Keratinocyte (primary cell): ENCODE results near the gene APOBEC3F. TPM values are rescaled to one million over a fixed set of nuclear protein-coding genes. Genes with fewer than 3 reads are reported as not detected.

Source experiments
- DNase-seq: peaks from one replicate; pipeline ENCODE4 v3.0.0-alpha.2; 2011; ENCODE audit warnings: low read depth, missing footprints, low spot score
- FAIRE-seq: peaks from 2 replicates; lab custom pipeline; 2011; peaks lifted over from hg19 to GRCh38; lab: Jason Lieb, UNC
- H2AFZ ChIP-seq: 2 replicates; pipeline ENCODE4 v1.6.0; 2012; ENCODE audit warnings: low read length, control low read depth, inconsistent platforms; ENCODE audit not compliant: control insufficient read depth
- H3K27ac ChIP-seq: 2 replicates; pipeline ENCODE4 v1.5.1; 2011; ENCODE audit warnings: low read length; ENCODE audit not compliant: control insufficient read depth, insufficient read depth
- H3K27me3 ChIP-seq: 3 replicates; pipeline ENCODE4 v1.6.0; 2011; ENCODE audit warnings: low read length; ENCODE audit not compliant: control insufficient read depth, insufficient read depth; ENCODE audit errors: extremely low read depth
- H3K36me3 ChIP-seq, 2 experiments: 2 replicates in 1 of 2; 3 replicates in 1 of 2; pipeline ENCODE4 v1.5.1; 2011; ENCODE audit warnings: low read length in 2 of 2, mild to moderate bottlenecking in 1 of 2; ENCODE audit not compliant: control insufficient read depth in 2 of 2, insufficient read depth in 2 of 2; ENCODE audit errors: extremely low read depth in 1 of 2
- H3K4me1 ChIP-seq: 3 replicates; pipeline ENCODE4 v1.5.1; 2011; ENCODE audit warnings: low read length; ENCODE audit not compliant: control insufficient read depth, insufficient read depth; ENCODE audit errors: extremely low read depth
- H3K4me2 ChIP-seq: 3 replicates; pipeline ENCODE4 v1.6.0; 2011; ENCODE audit warnings: low read depth, low read length; ENCODE audit not compliant: control insufficient read depth, insufficient read depth; ENCODE audit errors: extremely low read depth
- H3K4me3 ChIP-seq, 3 experiments: fragments of 200-600 bp in 1 of 3; sonication (generic) in 1 of 3; 2 replicates in 2 of 3; 3 replicates in 1 of 3; pipeline ENCODE4 v1.5.1; 2011 to 2016; ENCODE audit warnings: low read length in 3 of 3, mild to moderate bottlenecking in 3 of 3, control low read depth in 2 of 3, inconsistent platforms in 1 of 3, low read depth in 1 of 3, mixed read lengths in 1 of 3, mixed run types in 1 of 3, moderate library complexity in 1 of 3; ENCODE audit not compliant: control insufficient read depth in 2 of 3, insufficient read depth in 2 of 3; ENCODE audit errors: extremely low read depth in 1 of 3
- H3K79me2 ChIP-seq: 2 replicates; pipeline ENCODE4 v1.6.0; 2012; ENCODE audit warnings: low read length; ENCODE audit not compliant: control insufficient read depth, insufficient read depth
- H3K9ac ChIP-seq: 3 replicates; pipeline ENCODE4 v1.6.0; 2011; ENCODE audit warnings: low read length; ENCODE audit not compliant: control insufficient read depth, insufficient read depth; ENCODE audit errors: extremely low read depth
- H3K9me1 ChIP-seq: 3 replicates; pipeline ENCODE4 v1.6.0; 2011; ENCODE audit warnings: low read length; ENCODE audit not compliant: control insufficient read depth, insufficient read depth; ENCODE audit errors: extremely low read depth
- H3K9me3 ChIP-seq: 2 replicates; pipeline ENCODE4 v1.5.1; 2012; ENCODE audit warnings: low read depth, low read length; ENCODE audit not compliant: control insufficient read depth
- H4K20me1 ChIP-seq: 3 replicates; pipeline ENCODE4 v1.6.0; 2011; ENCODE audit warnings: low read length; ENCODE audit not compliant: control insufficient read depth, insufficient read depth; ENCODE audit errors: extremely low read depth
- CTCF ChIP-seq, 3 experiments: IDR thresholded peaks in 1 of 3; conservative IDR thresholded peaks in 1 of 3; optimal IDR thresholded peaks in 1 of 3; 2 replicates in 2 of 3; 3 replicates in 1 of 3; pipeline versions ENCODE3 to v1.5.1; 2011; ENCODE audit warnings: low read length in 3 of 3, mild to moderate bottlenecking in 3 of 3, moderate library complexity in 2 of 3, control low read depth in 1 of 3, inconsistent platforms in 1 of 3; ENCODE audit not compliant: insufficient read depth in 2 of 3; ENCODE audit errors: extremely low read depth in 1 of 3
- EZH2 ChIP-seq: IDR thresholded peaks from one replicate; pipeline ENCODE4 v1.6.1; 2012; ENCODE audit warnings: inconsistent platforms, mild to moderate bottlenecking, low read length, moderate library complexity
- dilution Hi-C: fragments of 300-500 bp; cut with MboI; formaldehyde crosslinking; loops from one replicate; pipeline ENCODE4 v1.7.0; 2020; ENCODE audit warnings: low sequenced_read_pairs; ENCODE audit not compliant: extremely low pct_ligation_motif_present
- polyA plus RNA-seq, 5 experiments: library from polyadenylated mRNA; depleted of rRNA in 3 of 5; stranded (reverse) in 3 of 5; stranded (forward) in 1 of 5; unstranded in 1 of 5; fragments of >200 nt; gene quantifications; 1 replicate in 1 of 5; 2 replicates in 3 of 5; 3 replicates in 1 of 5; pipeline versions ENCODE4 v1.2.1 to v1.2.3, GENCODE V29; 2011 to 2012; ENCODE audit warnings: missing spikeins in 2 of 5, low read depth in 1 of 5, low replicate concordance in 1 of 5

The APOBEC3F gene
- polyA plus RNA-seq, 1 donor (not counting 4 experiments of a cell fraction or from before 2014, with no cell fraction given) = 7.9 TPM

- TF ChIP-seq CTCF (optimal IDR thresholded peaks at IDR 0.05 in 1 of 3, IDR thresholded peaks at IDR 0.05 in 1 of 3, conservative IDR thresholded peaks at IDR 0.05 in 1 of 3; ENCODE audit: extremely low read depth in 1 of 3, insufficient read depth in 2 of 3, low read length in 3 of 3) (no peak), EZH2 (no peak)
- H3K4me3 ChIP-seq = no peak overlapping the region
- H3K27me3 ChIP-seq = no peaks in the 10 kb centered on the region
- H3K9ac ChIP-seq = no peak overlapping the region
- FAIRE-seq = no peak
- H3K79me2 ChIP-seq = no peaks in the 10 kb centered on the region
- H3K9me3 ChIP-seq = no peaks in the 10 kb centered on the region
- H3K4me2 ChIP-seq = no peak overlapping the region
- no peak overlapping the region for H2AFZ ChIP-seq
- no peaks in the 10 kb centered on the region for H3K4me1 ChIP-seq
- no peak overlapping the region for H3K27ac ChIP-seq
- dilution Hi-C loops = no loop called here
- H3K36me3 ChIP-seq = peaks cover 0 to 2% of the 10 kb centered on the region in 2 experiments
- no peaks in the 10 kb centered on the region for H3K9me1 ChIP-seq
- no peaks in the 10 kb centered on the region for H4K20me1 ChIP-seq
- DNase-seq = no peak
Observed at GRCh38 chr22:39026509-39027150, 14.0 kb upstream of the APOBEC3F start.

- Histone ChIP-seq H3K79me2 (no peaks in the 10 kb centered on the region), H3K9ac (no peak overlapping the region), H2AFZ (no peak overlapping the region), H3K36me3 (peaks cover 0 to 2% of the 10 kb centered on the region in 2 experiments), H3K4me3 (no peak overlapping the region), H3K27ac (no peak overlapping the region), H3K9me3 (no peaks in the 10 kb centered on the region), H3K4me2 (no peak overlapping the region), H3K9me1 (no peaks in the 10 kb centered on the region), H3K4me1 (no peaks in the 10 kb centered on the region), H4K20me1 (no peaks in the 10 kb centered on the region), H3K27me3 (no peaks in the 10 kb centered on the region)
- no peak for DNase-seq
- TF ChIP-seq EZH2 = no peak
- no peak for TF ChIP-seq CTCF (optimal IDR thresholded peaks at IDR 0.05 in 1 of 3, IDR thresholded peaks at IDR 0.05 in 1 of 3, conservative IDR thresholded peaks at IDR 0.05 in 1 of 3; ENCODE audit: extremely low read depth in 1 of 3, insufficient read depth in 2 of 3, low read length in 3 of 3)
- no peak for FAIRE-seq
- dilution Hi-C loops = no loop called here
Observed at GRCh38 chr22:39027717-39028116, 12.9 kb upstream of the APOBEC3F start.
